Pancreas (tissue), 10 donors: ENCODE measurements around the gene DNTTIP2. TPM values are rescaled to one million over a fixed set of nuclear protein-coding genes. Genes with fewer than 3 reads are reported as not detected.

Experiments
- ATAC-seq, 4 donors: fragments of 200-7000 bp; cut with Tn5 transposase; one replicate each; pipeline versions ENCODE4 v1.8.0 to v1.9.1; 2020; ENCODE audit warnings: mild to moderate bottlenecking in 4 of 4, moderate library complexity in 4 of 4
- DNase-seq, 6 donors: peaks; one replicate each; pipeline ENCODE4 v3.0.0-alpha.2; 2020
- FAIRE-seq: peaks from 2 replicates; lab custom pipeline; 2012; peaks lifted over from hg19 to GRCh38; lab: Jason Lieb, UNC
- H3K27ac ChIP-seq, 4 donors: fragments of 200-600 bp; sonication (generic); 1 replicate in 3 of 4; 2 replicates in 1 of 4; pipeline versions ENCODE4 v1.5.0 to v1.8.0; 2020
- H3K27me3 ChIP-seq, 4 donors: fragments of 200-600 bp; one replicate each; pipeline ENCODE4 v1.8.0; 2021
- H3K36me3 ChIP-seq, 3 donors: fragments of 200-600 bp; sonication (generic) in 1 of 3; one replicate each; pipeline versions ENCODE4 v1.5.0 to v1.8.0; 2020 to 2021
- H3K4me1 ChIP-seq, 3 donors: fragments of 200-600 bp; one replicate each; pipeline ENCODE4 v1.8.0; 2021
- H3K4me3 ChIP-seq, 4 donors: fragments of 200-600 bp; sonication (generic) in 2 of 4; one replicate each; pipeline versions ENCODE4 v1.5.0 to v1.8.0; 2020 to 2021
- H3K9me3 ChIP-seq, 4 donors: fragments of 200-600 bp; one replicate each; pipeline ENCODE4 v1.8.0; 2021
- CTCF ChIP-seq, 4 donors: fragments of 200-600 bp; sonication (generic) in 3 of 4; IDR thresholded peaks; one replicate each; pipeline versions ENCODE4 v1.5.0 to v1.8.0; 2021; ENCODE audit warnings: antibody characterized with exemption in 4 of 4
- WGBS, 2 donors: extraction: QIAGEN DNeasy Blood & Tissue Kit; methylation state at CpG; one replicate each; pipeline ENCODE4 v1.1.7; 2013; 5-methylcytosine and 5-hydroxymethylcytosine counted together
- intact Hi-C, 3 donors: fragments of 100-400 bp; cut with DNase I; formaldehyde crosslinking; loops; one replicate each; pipeline versions ENCODE4 v1.11.1 to v1.14.2; 2022
- microRNA-seq, 2 donors: library from miRNA; unstranded; fragments of <30 nt; microRNA quantifications; one replicate each; pipeline versions ENCODE4 to v1.1.0, GENCODE V29; 2019 to 2020
- polyA plus RNA-seq, 2 donors: library from polyadenylated mRNA; stranded (reverse); fragments of 200-250 nt; gene quantifications; one replicate each; pipeline ENCODE4 v1.2.3, GENCODE V29; 2013
- total RNA-seq, 6 donors: library from RNA; stranded (reverse); fragmentation: NEBNext Ultra II Directional in 4 of 6; extraction: Animal tissue kit (Norgen Biotek cat#: 25700) in 4 of 6; gene quantifications; one replicate each; pipeline versions ENCODE4 v1.2.1 to v1.2.4, GENCODE V29; 2021 to 2023
- donor health status: healthy with polysubstance abuse.
- donor health status: DM: no; HTN: no; CAD: no; lungs with moderate emphysema.
- donor health status: DM: no; HTN: no; CAD: no.
- donor health status: control.
- donor health status: control.
- donor health status: Bipolar disorder and iron deficiency.
- donor health status: DM: yes; HTN: yes; CAD: no.
- donor health status: DM: no; HTN: no; CAD: no.
- donor health status: DM: no; HTN: no; CAD: no.
- donor health status: DM: yes; HTN: yes; CAD: no.

The DNTTIP2 gene
- total and polyA plus RNA-seq, 8 donors: 15.7 to 39.2 (median 22.1) TPM

- Histone ChIP-seq H3K27me3 (no peaks in the 10 kb centered on the region), H3K9me3 (no peaks in the 10 kb centered on the region), H3K27ac (no peak overlapping the region), H3K36me3 (no peaks in the 10 kb centered on the region), H3K4me1 (no peaks in the 10 kb centered on the region), H3K4me3 (no peak overlapping the region)
- WGBS, 2 donors: 42 to 48% methylated on average over 3 of the region's 3 CpGs
- ATAC-seq (peak in 2 of 4 donors; percentile 48 to 58), FAIRE-seq (no peak), DNase-seq (no peak)
- no peak for TF ChIP-seq CTCF (IDR thresholded peaks at IDR 0.05)
- intact Hi-C loops: loop anchor here (10.0 kb wide), 2 partner anchors 192 to 382 kb away; no protein-coding TSS in a partner anchor
Measured at GRCh38 chr1:93816970-93817678, 61.9 kb downstream of the DNTTIP2 start.

Small RNAs within 50 kb of the gene (microRNA-seq; reads per million reads assigned to microRNA genes)
- 1.9 to 6.8 reads per million in 2 donors for gene MIR760

Other genes starting within 250 kb of the DNTTIP2 start
- 1 to 10 TPM; 2.4 to 8.2 (median 4.9) TPM for gene BCAR3, start 197.4 kb downstream of the DNTTIP2 start, total RNA-seq
- 1 to 10 TPM; 2.6 to 6.1 TPM for gene BCAR3, start 197.4 kb downstream of the DNTTIP2 start, polyA plus RNA-seq
- 1 to 10 TPM; 3.9 to 9.6 (median 6.7) TPM for gene GCLM, start 30.2 kb upstream of the DNTTIP2 start, total RNA-seq
- 10 to 100 TPM in 1 of 2 donors, 1 to 10 TPM in 1; 2.1 to 10.4 TPM for gene GCLM, start 30.2 kb upstream of the DNTTIP2 start, polyA plus RNA-seq
- under 1 TPM in 4 of 6 donors, not detected in 2; 0.03 to 0.16 (median 0.10) TPM for gene ABCA4, start 241.9 kb upstream of the DNTTIP2 start, total RNA-seq
- under 1 TPM; 0.15 to 0.16 TPM for gene ABCA4, start 241.9 kb upstream of the DNTTIP2 start, polyA plus RNA-seq